IPS DF 4.7 (cell line): ENCODE results near the gene ZDHHC14.
"Not testable (repeated sequence)": the region's sequence is repeated elsewhere in the genome, so short reads cannot be mapped to it uniquely, and the experiment has no call there.

Experiments used
- DNase-seq: peaks from one replicate; pipeline ENCODE4 v3.0.0-alpha.2; 2013; ENCODE audit warnings: low spot score; ENCODE audit errors: extremely low read depth

Gene ZDHHC14

GRCh38 chr6:157464653-157465535 lies 83.9 kb downstream of the ZDHHC14 start:
- no peak for DNase-seq

GRCh38 chr6:157466342-157466648 lies 85.3 kb downstream of the ZDHHC14 start:
- no peak for DNase-seq

GRCh38 chr6:157467339-157467738 lies 86.3 kb downstream of the ZDHHC14 start:
- DNase-seq: not testable (repeated sequence)

GRCh38 chr6:157468054-157468453 lies 87.1 kb downstream of the ZDHHC14 start:
- DNase-seq: no peak

GRCh38 chr6:157468574-157468973 lies 87.6 kb downstream of the ZDHHC14 start:
- DNase-seq: no peak

- no peak for DNase-seq
Measured at GRCh38 chr6:157469378-157469777, 88.4 kb downstream of the ZDHHC14 start.

- no peak for DNase-seq
Measured at GRCh38 chr6:157471077-157471686, 90.2 kb downstream of the ZDHHC14 start.

- no peak for DNase-seq
Measured at GRCh38 chr6:157471895-157472686, 91.1 kb downstream of the ZDHHC14 start.

- DNase-seq: no peak
Measured at GRCh38 chr6:157476797-157477196, 95.8 kb downstream of the ZDHHC14 start.

GRCh38 chr6:157478926-157479325 lies 97.9 kb downstream of the ZDHHC14 start:
- no peak for DNase-seq

GRCh38 chr6:157479464-157480303 lies 98.7 kb downstream of the ZDHHC14 start:
- no peak for DNase-seq

- DNase-seq: no peak
Measured at GRCh38 chr6:157481189-157481864, 100.3 kb downstream of the ZDHHC14 start.

GRCh38 chr6:157481865-157482249 lies 100.9 kb downstream of the ZDHHC14 start:
- DNase-seq: no peak

GRCh38 chr6:157483770-157484169 lies 102.8 kb downstream of the ZDHHC14 start:
- DNase-seq: no peak

- no peak for DNase-seq
Measured at GRCh38 chr6:157484181-157484580, 103.2 kb downstream of the ZDHHC14 start.

GRCh38 chr6:157486572-157486971 lies 105.6 kb downstream of the ZDHHC14 start:
- DNase-seq: no peak

- no peak for DNase-seq
Measured at GRCh38 chr6:157487110-157487773, 106.3 kb downstream of the ZDHHC14 start.

GRCh38 chr6:157488058-157488457 lies 107.1 kb downstream of the ZDHHC14 start:
- DNase-seq: no peak

- DNase-seq: no peak
Measured at GRCh38 chr6:157488716-157489118, 107.7 kb downstream of the ZDHHC14 start.

- no peak for DNase-seq
Measured at GRCh38 chr6:157490611-157491269, 109.8 kb downstream of the ZDHHC14 start.
